GM15510 (cell line): ENCODE results near the gene LMO2.
A peak's percentile ranks its signal among the peaks of the same experiment; 100 is the strongest.

Experiments
- POLR2A ChIP-seq: IDR thresholded peaks from 3 replicates; pipeline ENCODE4 v1.6.1; 2011; ENCODE audit warnings: borderline replicate concordance; ENCODE audit not compliant: insufficient read length; ENCODE audit errors: extremely low read depth

The LMO2 gene

DNA sequence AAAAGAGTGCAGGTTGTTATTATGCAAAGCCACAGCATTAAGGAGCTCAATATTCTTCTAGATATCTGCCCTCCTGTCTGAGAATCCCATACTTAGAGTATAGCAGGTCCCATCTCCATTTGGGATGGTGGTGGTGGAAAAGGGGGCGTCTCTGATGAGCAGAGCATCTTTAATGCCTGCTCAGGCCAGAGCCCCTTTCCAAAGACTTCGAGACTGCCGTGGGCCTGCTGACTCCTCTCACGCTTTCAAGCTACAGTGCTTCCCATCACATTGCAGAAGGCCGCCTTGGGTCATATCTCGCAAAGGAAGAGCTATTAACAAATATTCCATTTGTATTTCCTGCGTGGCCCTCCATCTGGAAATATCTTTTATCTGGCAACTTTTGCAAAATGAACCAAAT is 10.9 kb downstream of the LMO2 start:
- no peak for TF ChIP-seq POLR2A

DNA sequence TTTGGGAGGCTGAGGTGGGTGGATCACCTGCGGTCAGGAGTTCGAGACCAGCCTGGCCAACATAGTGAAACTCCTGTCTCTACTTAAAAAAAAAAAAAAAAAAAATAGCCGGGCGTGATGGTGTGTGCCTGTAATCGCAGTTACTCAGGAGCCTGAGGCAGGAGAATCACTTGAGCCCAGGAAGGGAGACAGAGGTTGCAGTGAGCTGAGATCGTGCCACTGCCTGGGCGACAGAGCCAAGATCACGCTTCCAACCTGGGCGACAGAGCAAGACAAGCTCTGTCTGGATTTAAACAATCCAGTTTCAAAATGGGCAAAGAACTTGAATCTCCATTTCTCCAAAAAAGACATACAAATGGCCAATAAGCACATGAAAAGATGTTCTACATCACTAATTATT is 12.5 kb downstream of the LMO2 start:
- no peak for TF ChIP-seq POLR2A

DNA sequence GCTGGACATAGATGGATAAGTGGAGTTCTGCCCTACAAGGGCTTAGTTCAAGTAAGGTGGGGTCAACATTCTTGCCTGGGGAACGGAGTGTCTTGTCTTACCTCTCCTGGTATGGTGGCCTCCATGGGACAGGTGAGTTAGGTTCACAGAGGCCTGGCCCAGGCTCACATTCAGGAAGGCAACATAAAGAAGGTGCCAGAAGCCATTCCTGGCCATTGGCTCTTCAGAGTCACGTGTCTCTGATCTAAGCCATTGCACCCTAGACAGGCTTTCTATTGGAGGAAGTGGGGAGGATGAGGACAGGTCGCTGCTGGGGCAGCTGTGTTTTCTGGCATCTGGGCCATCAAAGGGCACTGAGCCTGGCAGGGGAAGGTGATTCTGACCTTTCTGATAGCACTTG is 14.8 kb downstream of the LMO2 start:
- TF ChIP-seq POLR2A, result no peak

DNA sequence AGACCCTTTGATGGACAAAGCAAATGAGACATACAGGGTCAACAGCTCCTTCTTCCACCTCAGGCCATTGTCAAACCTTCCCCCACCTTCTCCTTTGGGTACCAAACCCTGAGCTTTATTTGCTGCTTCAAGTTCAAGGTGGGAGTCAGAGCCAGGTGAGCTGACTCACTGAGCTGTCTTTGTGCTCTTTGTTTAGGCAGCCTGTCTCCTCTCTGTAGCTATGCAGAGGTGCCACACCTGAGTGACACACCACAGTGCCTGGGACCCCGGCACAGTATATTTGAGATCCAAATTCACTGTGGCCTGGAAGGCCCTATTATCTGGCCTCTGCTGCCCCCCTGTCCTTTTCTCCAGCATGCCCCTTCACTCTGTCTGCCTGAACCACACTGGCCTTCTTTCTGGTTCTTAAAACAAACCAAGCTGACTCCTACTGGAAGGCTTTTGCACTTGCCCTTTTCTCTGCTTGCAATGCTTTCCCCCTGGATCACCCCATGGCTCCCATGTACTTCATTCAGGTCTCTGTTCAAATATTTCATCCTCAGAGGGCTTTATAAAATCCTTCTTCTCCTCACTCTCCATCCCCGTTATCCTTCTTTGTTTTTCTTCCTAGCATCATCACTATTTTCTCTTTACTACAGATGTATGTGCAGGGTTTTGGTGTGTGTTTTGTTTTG is 16.1 kb downstream of the LMO2 start:
- no peak for TF ChIP-seq POLR2A

DNA sequence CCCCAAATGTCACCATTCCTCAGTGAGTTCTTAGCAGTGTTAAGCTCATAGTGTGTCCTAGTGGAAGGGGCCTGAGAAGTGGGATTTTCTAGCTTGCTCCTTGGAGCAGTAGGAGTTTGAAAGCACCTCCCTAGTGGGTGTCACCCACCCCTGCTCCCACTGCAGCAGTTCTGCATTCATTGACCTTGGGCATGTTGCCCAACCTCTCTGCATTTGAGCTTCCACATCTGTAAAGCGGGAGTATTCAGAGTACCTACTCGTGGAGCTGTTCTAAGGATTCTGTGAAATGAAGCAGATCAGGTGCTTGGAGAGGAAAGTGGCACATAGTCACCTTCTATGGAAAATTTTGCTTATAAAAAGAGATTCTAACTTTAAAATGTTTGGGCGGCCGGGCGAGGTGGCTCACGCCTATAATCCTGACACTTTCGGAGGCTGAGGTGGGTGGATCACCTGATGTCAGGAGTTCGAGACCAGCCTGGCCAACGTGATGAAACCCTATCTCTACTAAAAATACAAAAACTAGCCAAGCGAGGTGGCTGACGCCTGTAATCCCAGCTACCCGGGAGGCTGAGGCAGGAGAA is 16.9 kb downstream of the LMO2 start:
- no peak for TF ChIP-seq POLR2A

DNA sequence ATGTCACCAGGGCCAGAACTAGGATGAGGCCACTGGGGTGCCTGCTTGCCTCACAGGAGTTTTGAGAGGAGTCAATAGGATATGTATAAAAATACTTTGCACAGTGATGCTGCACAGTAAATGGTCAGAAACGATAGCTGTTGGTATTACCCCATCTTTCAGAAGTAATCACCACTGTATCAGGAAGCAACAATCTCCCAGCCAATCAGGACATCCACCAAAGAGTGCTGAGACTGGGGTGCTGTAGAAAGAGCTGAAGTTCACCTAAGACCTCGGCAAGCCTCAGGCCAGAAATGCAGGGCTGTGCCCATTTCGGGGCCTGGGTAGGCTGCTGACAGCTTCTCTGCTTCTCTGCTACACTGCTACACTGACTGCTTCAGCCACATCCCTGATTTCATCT is 17.4 kb downstream of the LMO2 start:
- no peak for TF ChIP-seq POLR2A

DNA sequence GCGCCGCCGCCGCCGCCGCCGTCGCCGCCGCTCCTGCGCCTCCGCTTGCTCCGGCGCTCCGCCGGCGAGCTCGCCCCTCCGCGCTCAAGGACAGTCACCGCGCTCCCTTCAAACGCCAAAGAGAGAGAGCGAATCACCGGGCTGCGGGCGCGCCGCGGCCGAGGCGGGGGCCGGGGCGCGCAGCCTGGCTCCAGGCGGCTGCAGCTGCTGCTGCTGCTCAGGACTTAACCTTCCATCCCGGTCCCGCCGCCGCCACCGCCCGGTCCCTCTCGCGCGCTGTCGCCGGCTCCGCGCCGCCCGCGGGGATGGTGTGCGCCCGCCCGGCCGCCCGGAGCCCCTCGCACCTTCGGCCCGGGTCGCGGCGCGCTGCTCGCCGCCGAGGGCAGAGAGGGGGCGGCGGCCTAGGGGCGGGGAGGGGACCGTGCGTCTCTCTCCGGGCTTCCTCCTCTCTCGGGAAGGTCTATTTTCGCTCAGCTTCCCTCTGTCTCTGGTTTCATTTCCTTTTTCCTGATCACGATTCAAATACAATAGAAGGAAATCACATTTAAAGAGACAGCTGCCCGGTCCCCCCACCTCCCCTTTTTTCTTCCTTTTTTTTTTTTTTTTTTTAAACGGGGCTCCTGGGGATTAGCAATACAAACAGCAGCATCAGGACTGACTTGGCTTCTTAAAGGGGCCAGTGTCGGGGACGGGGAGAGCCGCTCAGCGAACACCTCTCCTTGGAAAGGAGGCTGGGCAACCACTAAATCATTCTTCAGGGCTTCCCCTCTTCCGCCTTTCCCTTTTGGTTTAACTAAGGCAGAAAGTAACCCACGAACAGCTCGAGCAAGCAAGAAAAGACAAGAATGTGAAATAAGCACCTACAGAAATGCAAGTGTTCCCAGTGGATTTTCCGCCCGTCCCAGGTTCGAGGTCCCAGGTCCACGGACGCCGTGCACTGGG is 22.1 kb downstream of the LMO2 start:
- TF ChIP-seq POLR2A, result peak; percentile 41

DNA sequence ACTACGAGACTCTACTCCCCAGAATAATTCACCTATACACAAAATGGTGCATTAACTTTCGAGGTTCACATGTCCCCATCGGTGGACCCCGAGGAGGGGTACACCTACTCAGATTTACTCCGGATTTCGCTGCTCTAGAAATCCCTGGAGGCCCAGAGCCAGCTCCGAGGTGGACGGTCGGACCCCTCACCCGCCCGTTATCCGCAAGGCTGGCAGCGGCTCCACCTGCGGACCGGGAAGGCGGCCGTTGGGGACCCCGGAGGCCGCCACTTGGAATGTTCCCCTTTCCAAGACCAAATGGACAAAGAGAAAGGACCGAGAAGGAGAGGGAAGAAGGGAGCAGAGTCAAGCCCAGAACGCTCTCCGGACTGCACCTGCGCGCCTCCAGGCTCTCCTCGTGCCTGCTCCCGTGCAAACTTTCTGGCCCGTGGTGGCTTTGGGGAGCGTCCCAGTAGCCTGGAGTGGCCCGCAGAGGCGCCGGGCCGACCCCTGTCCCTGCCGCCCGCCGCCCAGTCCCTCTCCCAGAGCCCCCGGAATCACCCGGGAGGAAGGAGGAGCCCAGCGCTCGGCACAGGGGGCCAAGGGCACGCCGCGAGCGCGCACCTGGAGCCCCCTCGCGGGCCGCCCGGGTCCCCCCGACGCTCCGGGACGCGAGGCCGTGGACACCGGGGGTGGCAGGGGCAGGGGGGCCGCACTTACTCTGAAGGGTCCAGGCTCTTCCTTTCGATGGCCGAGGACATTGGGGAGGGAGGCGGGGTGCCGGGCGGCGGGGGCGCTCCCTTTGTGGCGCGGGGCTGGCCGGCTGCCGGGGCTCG is 23.0 kb downstream of the LMO2 start:
- TF ChIP-seq POLR2A, result no peak

DNA sequence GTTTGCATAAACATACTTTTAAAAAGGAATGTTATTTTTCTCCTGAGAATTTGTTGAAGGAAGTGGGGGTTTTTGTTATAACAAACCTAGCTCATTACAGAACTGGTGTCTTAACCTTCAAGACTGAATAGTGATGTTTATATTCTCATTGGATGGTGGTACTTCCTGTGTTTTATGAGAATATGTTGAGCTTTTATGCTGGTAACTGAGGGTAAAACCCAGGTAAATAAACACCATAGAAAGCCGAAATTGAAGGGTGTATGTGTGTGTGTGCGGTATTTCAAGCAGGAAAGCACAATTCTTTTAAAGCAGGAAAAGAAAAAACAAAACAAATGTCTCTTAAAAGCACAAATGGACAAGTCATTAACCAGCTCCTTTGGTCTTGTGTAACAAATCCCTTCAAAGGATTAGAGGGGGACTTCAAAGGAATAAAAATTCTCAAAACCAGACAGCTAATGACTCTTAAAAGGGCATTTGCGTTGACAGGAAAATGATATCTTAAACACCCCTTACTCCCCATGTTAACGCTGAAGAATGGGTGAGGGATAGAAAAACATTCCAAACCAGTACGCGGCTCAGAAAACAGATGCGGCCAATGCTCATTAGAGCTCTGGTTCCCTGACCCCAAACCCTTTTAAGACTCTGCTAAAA is 23.8 kb downstream of the LMO2 start:
- TF ChIP-seq POLR2A, result no peak

DNA sequence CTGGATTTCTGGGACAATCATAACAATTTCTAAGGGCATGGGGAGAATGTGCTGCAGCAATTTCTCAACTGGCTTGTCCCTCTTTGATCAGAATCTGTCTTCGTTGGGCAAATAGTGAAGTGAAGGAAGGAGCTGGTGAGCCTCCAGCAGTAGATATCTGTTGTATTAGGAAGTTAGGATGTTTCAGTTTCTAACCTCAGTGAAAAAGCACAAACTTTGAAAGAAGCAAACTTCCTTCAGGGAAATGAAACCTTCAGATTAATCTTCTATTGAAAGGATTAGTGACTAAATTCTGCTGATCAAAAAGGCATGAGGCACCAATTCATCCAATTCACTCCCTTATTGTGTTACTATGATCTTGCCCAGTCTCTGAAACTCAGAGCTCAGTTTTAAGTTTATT is 24.3 kb downstream of the LMO2 start:
- no peak for TF ChIP-seq POLR2A

DNA sequence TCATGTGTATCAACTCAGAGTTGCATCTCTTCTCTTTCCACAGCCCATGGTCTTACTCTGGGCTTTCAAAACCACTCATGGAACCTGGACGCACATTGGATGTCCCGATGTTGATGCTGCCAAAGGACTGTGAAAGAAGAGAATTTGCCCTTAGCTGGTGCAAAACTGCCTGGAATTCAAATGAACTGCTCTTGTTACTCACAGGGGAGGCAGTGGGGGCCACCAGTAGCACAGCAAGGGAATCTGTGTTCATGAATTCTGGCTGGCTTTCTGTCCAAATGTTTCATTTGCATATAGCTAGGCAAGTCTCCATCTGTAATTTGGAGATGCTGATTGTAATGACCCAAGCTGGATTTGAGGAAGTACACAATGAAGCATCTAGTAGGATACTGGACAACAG is 24.9 kb downstream of the LMO2 start:
- TF ChIP-seq POLR2A, result no peak

DNA sequence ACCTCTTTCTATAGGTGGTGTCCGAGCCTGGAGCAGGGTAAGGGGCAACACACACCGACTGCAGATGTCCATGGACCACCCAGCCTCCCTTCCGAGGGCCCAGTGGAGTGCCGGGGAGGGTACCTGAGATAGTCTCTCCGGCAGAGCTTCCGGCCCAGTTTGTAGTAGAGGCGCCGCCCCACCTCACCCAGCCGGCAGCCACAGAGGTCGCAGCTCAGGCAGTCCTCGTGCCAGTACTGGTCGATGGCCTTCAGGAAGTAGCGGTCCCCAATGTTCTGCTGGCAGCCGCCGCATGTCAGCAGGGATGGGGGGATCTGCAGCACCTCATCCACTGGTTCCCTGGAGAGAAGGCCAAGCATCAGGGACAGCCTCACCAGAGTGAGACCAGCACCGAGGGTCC is 27.4 kb downstream of the LMO2 start:
- TF ChIP-seq POLR2A, result no peak

DNA sequence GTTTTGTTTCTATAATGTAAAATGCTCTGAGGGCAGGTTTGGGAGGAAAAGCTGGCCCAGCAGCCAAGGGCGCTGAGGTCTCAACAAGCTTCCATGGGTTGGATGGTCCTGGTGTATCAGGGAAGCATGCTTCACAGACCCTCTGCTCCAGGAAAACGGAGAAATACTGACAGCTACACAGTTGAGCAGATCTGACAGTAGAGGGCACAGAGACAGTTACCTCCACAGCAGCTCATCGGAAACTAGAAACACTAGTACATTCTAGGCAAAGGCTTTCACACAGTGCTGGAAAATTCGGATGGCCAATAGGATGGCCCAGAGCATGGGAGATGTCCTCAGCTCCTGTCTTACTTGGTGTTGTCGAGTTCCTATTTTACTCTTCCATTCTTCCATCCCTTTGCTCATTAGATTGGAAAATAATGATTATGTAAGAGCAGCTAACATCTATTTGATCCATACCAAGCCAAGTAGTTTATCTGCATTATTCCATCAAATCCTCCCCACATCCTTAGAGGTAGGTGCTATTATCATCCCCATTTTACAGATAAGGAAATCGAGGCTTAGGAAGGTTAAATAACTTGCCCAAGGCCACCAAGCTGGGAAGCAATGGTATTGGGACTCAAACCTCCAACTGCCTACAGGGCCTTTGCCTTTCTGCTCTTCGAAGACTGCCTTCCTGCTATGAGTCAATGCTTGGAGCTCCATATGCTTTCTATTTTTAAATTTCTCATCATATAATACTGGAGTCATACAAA is 28.3 kb downstream of the LMO2 start:
- no peak for TF ChIP-seq POLR2A

DNA sequence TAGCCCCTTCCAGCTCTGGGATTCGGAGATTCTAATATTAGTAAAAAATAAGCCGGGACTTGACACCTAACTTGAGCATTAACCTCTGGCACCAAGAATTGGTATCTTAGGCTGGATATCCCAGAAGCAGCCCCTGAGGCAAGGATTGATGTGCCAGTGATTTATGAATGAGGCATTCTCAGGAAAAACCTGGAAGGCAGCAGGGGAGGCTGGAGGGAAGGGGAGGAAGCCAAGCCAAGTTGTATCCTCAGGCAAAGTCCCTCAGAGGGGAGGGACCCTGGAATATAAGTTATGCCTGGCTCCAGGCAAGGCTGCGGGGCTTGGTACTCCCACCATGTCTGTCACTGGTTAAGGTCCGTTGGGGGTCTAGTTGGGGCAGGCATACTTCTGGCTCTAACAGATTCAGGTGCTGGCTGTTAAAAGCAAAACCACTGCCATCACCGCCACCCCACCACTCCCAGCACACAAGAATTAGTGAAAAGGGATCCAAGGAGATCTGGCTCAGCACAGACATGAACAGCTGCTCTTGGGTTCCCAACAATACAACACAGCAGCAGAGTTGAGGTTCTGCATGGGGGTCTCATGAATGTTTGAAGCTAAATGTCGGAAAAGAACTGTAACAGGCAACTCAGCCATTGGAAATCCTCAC is 29.8 kb downstream of the LMO2 start:
- TF ChIP-seq POLR2A, result no peak

DNA sequence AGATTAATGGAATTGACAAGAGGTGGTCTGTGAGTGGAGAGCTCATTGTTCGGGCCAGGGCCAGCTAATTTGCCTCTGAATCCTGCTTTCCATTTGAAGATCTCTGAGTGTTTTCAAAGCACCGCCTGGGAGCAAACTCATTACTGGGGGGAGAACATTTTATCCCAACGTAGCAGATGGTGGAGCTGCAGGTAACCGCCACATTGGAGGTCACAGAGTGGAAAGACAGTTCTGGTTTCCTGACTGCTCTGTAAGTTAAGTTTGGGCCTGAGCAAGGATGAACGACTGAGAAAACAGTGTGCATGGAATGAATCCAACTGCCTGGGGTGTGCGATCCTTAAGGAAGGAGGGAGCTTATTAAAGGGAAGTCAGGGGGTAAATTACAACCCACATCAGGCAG is 30.5 kb downstream of the LMO2 start:
- no peak for TF ChIP-seq POLR2A
